Germinal center (tissue), 1 donor: ENCODE measurements around the gene COPS4.
"Not testable (repeated sequence)": the region's sequence is repeated elsewhere in the genome, so short reads cannot be mapped to it uniquely, and the experiment has no call there.

ENCODE experiments used
- DNase-seq: peaks from one replicate; pipeline ENCODE4 v3.0.0; 2012; ENCODE audit warnings: mixed read lengths, low spot score

Gene COPS4

DNA sequence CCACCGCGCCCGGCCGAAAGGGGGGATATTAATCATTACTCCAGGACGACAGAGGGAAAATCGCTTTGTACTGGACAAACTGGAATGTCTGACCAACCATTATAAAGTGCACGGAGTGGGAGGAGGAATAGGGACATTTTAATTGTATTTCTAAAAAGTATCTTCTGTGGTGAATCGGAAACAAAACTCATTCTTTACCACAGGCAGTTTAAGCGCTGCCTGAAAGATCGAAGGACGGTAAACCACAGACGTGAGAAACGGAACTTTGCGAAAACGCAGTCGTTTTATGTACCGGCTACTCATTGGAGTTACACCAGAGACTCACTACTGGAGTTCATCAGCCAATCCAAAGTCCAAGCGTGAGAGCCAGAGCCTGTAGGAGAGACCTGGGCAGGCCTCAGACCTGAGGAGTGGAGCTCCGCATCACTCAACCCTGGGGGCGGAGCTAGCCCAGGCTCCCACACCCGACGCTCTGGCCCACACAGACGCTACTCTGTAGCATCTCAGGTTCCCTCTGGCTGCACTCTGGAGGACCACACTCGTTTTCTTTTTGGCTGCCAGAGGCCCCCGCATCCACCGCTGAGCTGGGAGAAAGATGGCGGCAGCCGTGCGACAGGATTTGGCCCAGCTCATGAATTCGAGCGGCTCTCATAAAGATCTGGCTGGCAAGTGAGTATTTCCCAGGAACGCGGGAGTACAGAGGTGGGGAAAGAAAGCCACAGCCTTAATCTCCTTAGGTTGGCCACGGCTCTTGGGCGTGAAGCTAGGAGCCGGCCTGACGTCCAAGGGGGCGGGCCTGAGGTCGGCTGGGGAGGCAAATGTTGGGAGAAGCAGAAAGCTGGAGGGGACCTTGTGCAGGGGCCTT is at the start of gene COPS4:
Gene COPS4, plus strand, starts transcription at position 554 of the 865 bp plus-strand sequence. Its CDS starts 42 bp downstream, at position 596.
- DNase-seq, result peak; percentile 97

DNA sequence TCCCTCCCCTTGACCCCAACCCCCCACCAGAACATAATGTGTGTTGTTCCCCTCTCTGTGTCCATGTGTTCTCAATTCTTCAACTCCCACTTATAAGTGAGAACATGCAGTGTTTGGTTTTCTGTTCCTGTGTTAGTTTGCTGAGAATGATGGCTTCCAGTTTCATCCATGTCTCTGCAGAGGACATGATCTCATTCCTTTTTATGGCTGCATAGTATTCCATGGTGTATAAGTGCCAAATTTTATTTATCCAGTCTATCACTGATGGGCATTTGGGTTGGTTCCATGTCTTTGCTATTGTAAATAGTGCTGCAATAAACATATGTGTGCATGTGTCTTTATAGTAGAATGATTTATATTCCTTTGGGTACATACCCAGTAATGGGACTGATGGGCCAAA is 47.5 kb upstream of the COPS4 start:
- not testable (repeated sequence) for DNase-seq

DNA sequence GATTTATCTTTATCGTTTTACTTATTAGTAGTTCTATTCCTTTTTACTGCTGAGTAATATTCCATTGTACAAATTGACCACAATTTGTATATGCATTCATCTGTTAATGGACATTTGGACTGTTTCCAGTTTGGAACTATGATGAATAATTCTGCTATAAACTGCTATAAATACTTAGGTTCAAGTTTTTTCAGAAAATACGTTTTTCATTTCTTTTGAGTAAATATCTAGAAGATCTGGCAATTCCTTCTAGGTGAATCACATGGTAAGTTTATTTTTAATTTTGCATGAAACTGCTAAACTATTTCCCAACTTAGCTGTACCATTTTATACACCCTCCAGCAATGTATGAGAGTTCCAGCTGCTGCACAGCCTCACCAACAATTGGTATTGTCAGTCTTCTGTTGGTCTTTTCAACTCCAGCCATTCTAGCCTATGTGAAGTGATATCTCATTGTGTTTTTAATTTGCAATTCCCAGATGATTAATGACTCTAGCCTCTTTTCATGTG is 46.6 kb upstream of the COPS4 start:
- no peak for DNase-seq

DNA sequence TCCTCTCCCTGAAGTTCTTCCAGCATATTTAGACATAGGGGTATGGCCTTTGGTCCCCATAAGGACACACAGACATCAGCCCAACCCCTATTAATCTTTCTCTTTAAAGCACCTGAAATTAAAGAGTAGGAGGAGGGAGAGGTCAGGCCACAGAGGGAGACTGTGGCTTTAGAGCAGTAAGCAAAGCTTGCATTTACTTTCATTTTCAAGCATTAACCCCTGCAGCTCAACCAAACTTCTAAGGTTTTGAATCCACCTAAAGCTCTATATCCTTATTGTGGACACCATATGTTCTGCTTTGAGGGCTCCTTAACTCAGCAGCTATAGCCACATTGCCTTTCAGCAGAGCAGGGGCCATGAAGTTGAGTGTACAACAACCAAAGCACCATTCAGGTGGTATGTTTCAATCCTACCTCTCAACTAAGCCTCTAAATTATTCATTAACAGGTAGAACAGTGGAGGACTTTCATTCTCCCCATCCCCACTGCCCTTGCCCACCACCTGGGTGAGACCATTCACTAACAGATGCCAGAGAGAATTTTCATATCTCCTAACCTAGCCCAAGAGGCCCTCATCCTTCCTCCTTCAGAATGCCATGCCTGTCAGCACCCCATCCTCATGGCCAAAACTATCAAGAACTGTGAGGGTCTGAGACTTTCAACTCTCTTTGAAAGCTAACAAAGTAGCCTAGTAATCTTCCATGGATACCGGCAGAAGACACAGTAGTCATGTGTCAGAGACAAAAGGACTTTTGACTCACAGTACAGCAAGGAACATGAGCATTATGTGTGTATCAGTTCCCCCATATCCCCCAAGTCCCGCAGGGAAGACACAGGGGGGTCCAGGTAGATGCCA is 45.2 kb upstream of the COPS4 start:
- DNase-seq, result no peak

DNA sequence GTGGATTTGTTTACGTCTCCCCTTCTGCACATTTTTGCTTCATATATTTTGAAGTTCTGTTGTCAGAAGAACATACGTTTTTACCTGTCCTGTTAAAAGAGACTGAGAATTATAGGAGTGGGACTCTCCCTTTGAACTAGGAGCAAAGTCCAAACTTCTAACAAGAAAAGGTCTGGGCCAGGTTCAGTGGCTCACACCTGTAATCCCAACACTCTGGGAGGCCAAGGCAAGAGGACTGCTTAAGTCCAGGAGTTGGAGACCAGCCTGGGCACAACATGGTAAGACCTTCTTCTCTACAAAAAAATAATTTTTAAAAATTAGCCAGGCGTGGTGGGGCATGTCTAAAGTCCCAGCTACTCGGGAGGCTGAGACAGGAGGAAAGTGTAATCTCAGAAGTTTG is 40.1 kb upstream of the COPS4 start:
- no peak for DNase-seq

DNA sequence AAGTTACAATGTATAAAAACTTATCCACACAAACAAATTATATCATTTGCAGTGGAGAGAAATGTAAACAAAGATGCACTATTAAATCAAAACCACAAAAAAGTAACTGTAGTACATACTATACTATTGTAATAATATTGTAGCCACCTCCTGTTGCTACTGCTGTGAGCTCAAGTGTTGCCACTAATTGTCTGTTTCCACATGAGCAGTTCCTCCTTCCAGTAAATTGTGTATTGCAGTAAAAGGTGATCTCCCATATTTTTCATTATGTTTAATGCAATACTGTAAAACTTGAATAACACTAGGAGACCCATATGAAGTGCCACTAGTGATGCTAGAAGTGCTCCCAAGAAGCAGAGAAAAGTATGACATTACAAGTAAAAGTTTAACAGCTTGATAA is 36.1 kb upstream of the COPS4 start:
- no peak for DNase-seq

DNA sequence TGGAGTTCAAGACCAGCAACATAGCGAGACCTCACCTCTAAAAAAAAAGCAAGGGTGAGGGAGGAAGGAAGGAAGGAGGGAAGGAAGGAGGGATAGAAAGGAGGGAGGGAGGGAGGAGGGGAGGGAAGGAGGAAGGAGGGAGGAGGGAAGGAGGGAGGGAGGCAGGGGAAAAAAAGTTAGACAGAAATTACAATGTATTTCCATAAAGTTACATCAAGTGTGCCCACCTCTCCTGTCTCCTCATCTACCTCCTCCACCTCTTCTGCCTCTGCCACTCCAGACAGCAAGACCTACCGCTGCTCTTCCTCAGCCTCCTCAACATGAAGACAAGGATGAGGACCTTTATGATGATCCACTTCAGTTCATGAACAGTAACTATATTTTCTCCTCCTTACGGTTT is 32.7 kb upstream of the COPS4 start:
- no peak for DNase-seq

DNA sequence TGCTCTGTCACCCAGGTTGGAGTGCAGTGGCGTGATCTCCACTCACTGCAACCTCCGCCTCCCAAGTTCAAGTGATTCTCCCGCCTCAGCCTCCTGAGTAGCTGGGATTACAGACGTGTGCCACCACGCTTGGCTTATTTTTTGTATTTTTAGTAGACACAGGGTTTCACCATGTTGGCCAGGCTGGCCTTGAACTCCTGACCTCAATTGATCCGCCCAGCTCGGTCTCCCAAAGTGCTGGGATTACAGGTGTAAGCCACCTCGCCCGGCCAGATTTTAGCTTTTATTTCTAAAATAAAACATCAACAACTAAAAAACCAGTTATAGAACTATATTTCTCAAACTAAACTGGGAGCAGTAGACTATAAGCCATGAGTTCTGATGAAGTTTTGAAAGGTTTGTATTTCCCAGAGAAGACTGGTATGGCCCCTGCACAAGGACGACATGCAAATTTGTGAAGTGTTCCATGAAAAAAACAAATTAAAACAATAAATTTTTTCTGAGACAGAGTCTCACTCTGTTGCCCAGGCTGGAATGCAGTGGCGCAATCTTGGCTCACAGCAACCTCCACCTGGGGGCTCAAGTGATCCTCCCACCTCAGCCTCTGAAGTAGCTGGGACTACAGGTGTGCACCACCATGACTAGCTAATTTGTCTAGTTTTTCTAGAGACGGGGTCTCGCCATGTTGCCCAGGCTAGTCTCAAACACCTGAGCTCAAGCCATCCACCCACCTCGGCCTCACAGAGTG is 31.8 kb upstream of the COPS4 start:
- not testable (repeated sequence) for DNase-seq

DNA sequence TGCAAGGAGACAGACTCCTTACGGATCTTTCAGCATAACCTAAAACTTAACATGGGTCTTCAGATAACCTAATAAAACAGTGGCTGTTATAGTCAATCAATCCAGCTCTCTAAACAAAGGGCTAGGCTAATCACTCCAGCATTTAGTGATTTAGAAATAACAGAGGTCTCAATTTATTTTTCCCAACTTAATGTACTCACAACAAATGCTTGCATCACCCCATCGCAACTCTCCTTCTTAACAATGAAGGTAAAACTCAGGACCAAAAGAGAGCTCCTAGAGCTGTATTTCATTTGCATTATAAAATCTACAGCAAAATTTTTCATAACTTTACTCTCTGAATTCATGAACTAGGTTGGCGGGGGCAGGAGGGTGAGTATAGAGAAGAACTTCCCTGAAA is 25.5 kb upstream of the COPS4 start:
- DNase-seq, result no peak

DNA sequence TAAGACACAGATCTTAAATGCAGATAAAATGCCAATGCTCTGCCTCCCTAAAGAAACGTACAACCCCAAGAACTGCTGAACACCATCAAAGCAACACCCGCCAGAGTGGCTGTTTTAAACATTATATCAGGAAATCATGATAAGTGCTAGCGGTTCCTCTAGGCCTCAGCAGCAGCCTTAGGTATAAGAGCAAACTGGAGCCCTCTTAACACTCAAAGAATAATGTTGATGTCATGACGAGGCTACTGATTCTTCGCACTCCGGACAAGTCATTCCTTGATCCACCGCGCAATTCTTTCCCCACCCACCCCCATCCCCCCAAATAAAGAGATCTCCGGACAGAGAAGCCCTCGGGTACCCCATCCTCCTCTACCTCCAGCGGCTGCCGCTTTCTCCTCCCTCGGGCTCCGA is 24.9 kb upstream of the COPS4 start:
- DNase-seq, result peak; percentile 20

DNA sequence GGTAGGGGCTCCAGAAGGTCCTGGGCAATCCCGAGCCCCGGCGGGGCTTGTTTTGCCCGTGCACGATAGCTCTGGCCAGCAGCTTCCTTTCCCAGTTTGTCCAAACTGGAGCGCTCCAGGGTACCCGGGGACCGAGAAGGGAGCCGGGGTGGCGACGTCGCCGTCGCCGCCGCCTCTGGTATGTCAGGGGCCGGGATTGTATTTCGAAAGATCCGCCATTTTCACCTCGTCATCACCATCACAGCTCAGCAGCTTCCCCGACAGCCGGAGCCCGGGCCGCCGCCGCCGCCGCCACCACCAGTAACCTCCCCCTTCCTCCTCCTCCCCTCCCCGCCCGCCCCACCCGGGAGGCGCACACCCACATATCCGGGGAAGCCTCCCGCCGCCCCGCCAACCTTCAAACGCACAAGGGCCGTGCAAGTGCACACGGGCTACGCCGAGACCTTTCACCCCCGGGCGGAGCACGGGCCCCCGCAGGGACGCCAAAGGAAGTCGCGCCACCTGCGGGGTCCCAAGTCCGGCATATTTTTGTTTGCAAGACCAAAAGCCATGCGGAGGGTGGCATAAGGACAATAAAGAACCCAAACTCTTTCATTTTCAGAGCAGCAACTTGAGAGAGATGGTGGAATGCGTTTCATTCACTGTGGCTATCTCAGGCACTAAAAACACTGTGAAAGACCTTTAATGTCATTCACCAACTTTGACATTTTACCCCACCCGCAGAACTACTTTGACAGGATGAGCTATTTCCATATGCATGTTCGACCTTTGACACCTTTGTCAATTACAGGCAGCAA is 24.3 kb upstream of the COPS4 start, which contains the start of gene LIN54:
Gene LIN54, minus strand, starts transcription at position 302 of the 797 bp plus-strand sequence. CDS start 25,979 bp downstream, outside the sequence.
- DNase-seq, result peak; percentile 86

DNA sequence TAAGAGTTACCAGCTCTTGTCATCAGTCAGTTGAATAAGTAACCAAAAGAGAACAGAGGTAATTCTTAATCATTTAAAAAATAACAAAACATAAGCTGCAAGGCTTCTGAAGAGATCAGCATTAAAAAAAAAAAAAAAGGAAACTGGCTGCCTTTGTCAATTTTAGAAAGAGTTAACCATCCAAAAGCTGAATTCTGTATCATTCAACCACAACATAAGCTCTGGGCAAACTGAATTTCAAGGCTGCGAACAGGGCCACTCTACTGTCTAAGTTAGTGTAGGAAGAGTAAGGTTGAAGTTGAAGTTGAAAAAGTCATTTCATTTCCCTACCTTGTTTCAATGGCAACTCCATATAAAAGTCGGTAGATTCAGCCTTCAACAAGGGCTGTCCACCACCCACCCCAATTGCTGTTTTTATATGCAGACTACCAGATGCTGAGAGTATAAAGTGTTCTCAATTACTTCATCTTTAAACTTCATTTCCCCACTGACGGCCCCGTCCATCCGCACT is 23.2 kb upstream of the COPS4 start:
- DNase-seq, result no peak

DNA sequence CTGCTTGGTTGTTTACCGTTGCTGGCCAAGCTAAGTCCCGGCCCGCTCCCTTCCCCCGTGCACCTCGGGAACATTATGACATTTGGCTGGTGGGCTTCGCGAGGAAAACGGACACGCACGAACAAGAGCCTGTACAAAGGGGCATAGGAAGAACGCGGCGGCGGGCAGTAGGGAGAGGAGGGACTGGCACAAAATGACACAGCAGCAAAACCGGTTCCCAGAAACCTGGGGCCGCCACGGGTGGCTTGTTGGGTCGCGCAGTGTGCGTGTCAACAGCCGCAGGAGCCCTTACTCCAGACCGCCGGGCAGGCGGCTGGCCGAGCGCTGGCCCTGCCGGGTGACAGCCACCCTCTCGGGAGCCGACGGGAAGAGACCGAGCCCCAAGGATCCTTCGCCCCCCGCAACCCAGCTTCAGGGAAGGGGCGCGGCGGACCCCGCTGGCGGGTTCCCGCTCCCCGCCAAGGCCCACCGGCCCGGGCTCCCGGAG is 22.7 kb upstream of the COPS4 start:
- peak; percentile 32 for DNase-seq

DNA sequence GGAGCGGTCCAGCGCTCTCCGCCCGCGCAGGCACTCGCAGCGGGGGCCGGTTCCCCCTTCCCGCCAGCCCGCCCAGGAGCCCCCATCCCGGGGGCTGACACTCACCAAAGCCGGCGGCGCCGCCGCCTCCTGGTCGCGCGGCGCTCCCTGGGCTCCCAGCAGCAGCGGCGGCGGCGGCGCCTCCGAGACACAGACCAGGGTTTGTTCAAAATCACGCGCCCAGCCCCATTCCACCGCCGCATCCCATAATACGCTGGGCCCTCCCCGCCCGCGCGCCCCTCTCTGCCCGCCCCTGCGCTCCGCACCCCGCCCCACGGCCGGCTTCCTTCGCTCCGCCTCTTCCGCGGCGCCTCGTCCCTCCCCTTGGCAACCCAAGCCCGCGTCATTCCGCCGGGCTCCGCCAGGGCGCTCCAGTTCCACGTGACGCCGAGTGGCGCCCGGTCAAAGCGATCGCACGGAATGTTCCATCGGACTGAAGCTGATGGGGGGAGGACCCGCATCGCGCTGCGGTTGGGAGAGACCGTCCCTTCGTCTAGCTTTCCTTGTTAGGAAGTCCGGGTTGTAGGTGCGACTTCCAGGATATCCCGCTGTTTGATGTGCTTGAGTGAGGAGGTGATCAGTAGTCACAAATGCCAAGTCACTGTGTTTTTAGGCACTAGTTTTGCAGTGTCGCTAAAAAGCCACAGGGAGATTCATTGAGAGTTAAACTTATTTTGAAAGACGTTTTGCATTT is 22.1 kb upstream of the COPS4 start:
- DNase-seq, result peak; percentile 96

DNA sequence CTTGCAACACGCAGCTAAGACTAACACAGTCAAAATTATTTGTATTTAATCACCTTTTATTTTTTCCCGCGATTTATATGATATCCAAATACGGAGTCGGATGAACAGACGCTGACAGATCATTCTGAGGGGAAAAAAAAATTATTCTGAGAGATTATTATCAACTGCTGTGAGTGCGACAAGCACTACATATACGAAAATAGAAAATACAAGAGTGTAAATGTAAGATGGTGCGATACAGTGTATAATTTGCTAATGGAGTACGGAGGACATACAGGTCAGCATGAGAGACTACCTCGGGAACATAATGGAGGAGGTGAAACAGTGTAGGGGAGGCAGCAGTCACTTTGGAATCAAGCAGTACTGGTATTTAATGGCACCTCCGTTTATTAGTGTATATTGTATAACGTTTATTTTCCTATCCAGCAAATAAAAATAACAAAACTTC is 21.5 kb upstream of the COPS4 start:
- DNase-seq, result no peak

DNA sequence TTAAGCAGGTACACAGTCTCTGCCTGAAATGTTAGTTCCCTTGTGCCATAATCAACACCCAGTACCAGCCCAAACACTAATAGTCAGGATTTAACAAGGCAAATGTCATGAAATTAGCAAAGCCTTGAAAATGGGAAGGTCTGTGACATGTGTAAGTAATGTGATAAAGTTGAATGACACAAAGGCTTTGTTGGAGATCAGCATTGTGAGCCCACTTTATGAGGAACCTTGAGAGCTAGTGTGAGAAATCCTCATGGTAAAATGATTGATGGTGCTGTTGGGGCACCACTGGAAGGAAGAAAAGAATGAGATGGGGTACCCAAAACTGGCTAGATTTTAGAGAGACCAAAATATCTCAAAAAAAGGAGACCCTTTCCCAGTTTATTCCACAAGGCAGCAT is 21.1 kb upstream of the COPS4 start:
- no peak for DNase-seq

DNA sequence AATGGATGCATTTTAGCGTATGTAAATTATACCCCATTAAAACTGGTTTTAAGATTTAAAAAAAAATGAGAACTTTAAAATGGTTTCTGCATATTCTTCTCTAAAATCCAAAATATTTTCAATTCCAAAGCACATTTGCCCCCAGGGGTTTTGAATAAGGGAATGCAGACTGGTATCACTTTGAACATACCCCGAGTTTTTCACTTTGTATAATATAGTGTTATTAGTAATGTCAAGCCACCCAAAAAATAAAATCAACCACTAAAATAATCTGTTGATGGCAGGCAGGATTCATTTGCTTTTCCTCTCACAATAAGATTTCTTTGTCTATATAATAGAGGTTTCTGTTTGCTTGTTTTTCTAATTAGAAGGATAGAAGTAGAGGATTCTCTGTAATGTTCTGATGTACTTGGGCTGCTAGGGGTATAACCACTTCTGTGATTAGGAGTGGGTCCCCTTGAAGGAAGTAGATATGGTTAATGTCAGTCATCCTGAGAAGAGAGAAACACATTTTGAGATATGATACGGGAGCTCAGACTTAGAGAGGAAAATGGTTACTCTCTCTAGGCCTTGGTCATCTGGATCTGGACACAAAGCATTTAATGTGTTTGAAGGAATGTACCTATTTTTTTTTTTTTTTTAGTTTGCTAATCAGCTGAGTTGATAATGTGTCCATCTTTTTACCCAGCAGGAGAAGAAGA is 15.0 kb upstream of the COPS4 start:
- no peak for DNase-seq

DNA sequence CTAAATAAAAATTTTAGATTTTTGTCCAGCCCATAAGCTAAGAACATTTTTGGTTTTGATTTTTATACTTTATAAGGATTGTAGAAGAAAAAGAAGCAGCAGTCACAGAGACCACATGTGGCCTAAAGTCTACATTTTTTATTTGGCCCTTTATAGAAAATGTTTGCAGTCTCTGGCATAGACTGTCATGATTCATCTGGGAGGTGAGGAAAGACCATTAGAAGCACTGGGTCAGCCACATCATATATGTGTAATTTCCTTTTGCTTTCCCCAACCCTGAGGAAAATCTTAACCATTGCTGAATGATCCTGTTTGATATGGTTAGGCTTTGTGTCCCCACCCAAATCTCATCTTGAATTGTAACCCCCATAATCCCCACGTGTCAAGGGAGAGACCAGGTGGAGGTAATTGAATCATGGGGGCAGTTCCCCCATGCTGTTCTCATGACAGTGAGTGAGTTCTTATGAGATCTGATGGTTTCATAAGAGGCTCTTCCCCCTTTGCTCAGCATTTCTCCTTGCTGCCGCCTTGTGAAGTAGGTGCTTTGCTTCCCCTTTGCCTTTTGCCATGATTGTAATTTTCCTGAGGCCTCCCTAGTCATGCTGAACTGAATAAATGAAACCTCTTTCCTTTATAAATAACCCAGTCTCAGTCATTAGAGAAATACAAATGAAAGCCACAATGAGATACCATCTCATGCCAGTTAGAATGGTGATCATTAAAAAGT is 12.1 kb upstream of the COPS4 start:
- no peak for DNase-seq

DNA sequence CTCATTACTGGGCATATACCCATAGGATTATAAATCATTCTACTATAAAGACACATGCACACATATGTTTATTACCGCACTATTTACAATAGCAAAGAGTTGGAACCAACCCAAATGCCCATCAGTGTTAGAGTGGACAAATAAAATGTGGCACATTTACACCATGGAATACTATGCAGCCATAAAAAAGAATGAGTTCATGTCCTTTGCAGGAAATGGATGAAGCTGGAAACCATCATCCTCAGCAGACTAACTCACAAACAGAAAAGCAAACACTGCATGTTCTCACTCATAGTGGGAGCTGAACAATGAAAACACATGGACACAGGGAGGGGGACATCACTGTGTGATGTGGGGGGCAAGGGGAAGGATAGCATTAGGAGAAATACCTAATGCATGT is 11.4 kb upstream of the COPS4 start:
- DNase-seq, result not testable (repeated sequence)
